ENCODE data around the gene GCN1.

The GCN1 gene

GRCh38 chr12:120092551-120093335 lies 101.8 kb downstream of the GCN1 start:
- TF ChIP-seq CTCF (IDR thresholded peaks at IDR 0.05) = no peak
- H3K79me2 ChIP-seq = no peaks in the 10 kb centered on the region
- H3K9me3 ChIP-seq (ENCODE audit: control insufficient read depth, low read length) = no peaks in the 10 kb centered on the region
- H3K4me3 ChIP-seq (ENCODE audit: low read depth, low read length) = no peak overlapping the region
- H3K4me2 ChIP-seq (ENCODE audit: low read length) = no peak overlapping the region
- no peak overlapping the region for H3K27ac ChIP-seq
- no peaks in the 10 kb centered on the region for H3K27me3 ChIP-seq (ENCODE audit: control insufficient read depth, insufficient read depth, low read length)
- H3K36me3 ChIP-seq (ENCODE audit: control insufficient read depth, insufficient read depth, low read length) = no peaks in the 10 kb centered on the region
- H3K9ac ChIP-seq = no peak overlapping the region
- no peak overlapping the region for H2AFZ ChIP-seq
- H3K4me1 ChIP-seq = no peaks in the 10 kb centered on the region

DNA sequence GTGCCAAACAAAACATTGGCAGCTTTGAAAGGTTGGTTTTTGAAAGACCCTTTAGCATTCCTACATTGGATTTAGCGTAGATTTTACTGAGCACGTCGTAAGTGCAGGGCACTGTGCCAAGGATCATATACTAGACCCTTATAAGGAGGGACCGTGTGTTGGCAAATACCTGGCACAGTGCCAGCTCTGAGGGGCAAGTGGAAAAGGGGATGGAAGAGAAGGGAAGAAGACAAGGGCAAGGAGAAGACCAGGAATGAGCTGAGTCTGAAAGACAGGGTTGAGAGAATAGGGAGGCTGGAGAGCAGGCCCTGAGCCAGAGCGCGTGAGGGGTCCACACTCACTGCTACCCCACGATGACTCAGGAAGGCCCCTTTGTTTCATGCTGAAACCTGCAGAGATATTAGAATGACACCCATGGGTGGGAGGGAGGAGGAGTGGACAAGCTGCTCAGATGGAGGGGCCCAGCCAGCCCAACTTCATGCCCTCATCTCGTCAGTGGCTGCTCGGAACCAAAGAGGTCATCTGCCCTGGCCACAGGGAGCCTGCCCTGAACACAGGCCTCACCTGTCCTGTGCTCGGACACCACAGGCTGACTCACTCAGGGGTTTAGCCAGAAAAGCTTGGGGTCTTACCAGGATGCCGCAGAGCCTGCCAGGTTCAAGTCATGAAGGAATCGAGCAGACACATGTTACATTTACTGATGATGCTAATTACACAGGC lies 103.0 kb downstream of the GCN1 start:
- Histone ChIP-seq H3K27ac (no peak overlapping the region), H3K9me3 (ENCODE audit: control insufficient read depth, low read length) (no peaks in the 10 kb centered on the region), H3K36me3 (ENCODE audit: control insufficient read depth, insufficient read depth, low read length) (no peaks in the 10 kb centered on the region), H2AFZ (no peak overlapping the region), H3K9ac (no peak overlapping the region), H3K4me2 (ENCODE audit: low read length) (no peak overlapping the region), H3K79me2 (peaks cover 2% of the 10 kb centered on the region), H3K4me1 (peaks cover 2% of the 10 kb centered on the region), H3K4me3 (ENCODE audit: low read depth, low read length) (no peak overlapping the region), H3K27me3 (ENCODE audit: control insufficient read depth, insufficient read depth, low read length) (no peaks in the 10 kb centered on the region)
- TF ChIP-seq CTCF (IDR thresholded peaks at IDR 0.05) = no peak

GRCh38 chr12:120090626-120091295 lies 103.8 kb downstream of the GCN1 start:
- Histone ChIP-seq H3K4me2 (ENCODE audit: low read length) (no peak overlapping the region), H3K79me2 (peaks cover 2% of the 10 kb centered on the region), H3K4me1 (peaks cover 3% of the 10 kb centered on the region), H3K9ac (no peak overlapping the region), H3K27ac (no peak overlapping the region), H3K4me3 (ENCODE audit: low read depth, low read length) (no peak overlapping the region), H3K36me3 (ENCODE audit: control insufficient read depth, insufficient read depth, low read length) (no peaks in the 10 kb centered on the region), H3K27me3 (ENCODE audit: control insufficient read depth, insufficient read depth, low read length) (no peaks in the 10 kb centered on the region), H3K9me3 (ENCODE audit: control insufficient read depth, low read length) (no peaks in the 10 kb centered on the region), H2AFZ (no peak overlapping the region)
- no peak for TF ChIP-seq CTCF (IDR thresholded peaks at IDR 0.05)

DNA sequence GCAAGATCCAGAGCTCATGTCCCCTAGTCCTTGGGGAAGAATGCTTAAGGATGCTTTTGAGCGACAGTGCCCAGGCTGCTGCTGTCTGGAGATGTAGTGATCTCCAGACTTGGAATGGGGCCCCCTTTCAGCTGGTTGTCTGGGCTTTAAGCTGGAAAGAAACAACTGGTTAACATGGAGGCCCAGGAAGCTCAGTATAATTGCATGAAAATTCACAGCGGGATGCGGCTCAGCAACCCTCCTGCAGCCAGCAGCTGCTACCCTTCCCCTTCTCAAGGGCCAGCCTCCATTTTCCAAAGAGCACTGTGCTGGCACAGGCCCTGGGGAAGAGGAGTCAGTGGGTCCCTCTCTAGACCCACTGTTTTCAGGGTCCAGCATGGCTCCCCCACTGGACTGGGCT lies 104.3 kb downstream of the GCN1 start:
- H3K27ac ChIP-seq = no peak overlapping the region
- no peaks in the 10 kb centered on the region for H3K36me3 ChIP-seq (ENCODE audit: control insufficient read depth, insufficient read depth, low read length)
- no peaks in the 10 kb centered on the region for H3K9me3 ChIP-seq (ENCODE audit: control insufficient read depth, low read length)
- H3K4me3 ChIP-seq (ENCODE audit: low read depth, low read length) = no peak overlapping the region
- no peaks in the 10 kb centered on the region for H3K27me3 ChIP-seq (ENCODE audit: control insufficient read depth, insufficient read depth, low read length)
- no peak overlapping the region for H2AFZ ChIP-seq
- H3K9ac ChIP-seq = no peak overlapping the region
- no peak overlapping the region for H3K4me2 ChIP-seq (ENCODE audit: low read length)
- TF ChIP-seq CTCF (IDR thresholded peaks at IDR 0.05) = no peak
- H3K4me1 ChIP-seq = peaks cover 3% of the 10 kb centered on the region
- peaks cover 2% of the 10 kb centered on the region for H3K79me2 ChIP-seq

All from parathyroid adenoma (tissue), 2 donors.